ENCODE measurements around the gene AP1AR. TPM values are rescaled to one million over a fixed set of nuclear protein-coding genes. Genes with fewer than 3 reads are reported as not detected.

AP1AR gene
- polyA plus RNA-seq, 1 donor from 2014 or later: 143 TPM

DNA sequence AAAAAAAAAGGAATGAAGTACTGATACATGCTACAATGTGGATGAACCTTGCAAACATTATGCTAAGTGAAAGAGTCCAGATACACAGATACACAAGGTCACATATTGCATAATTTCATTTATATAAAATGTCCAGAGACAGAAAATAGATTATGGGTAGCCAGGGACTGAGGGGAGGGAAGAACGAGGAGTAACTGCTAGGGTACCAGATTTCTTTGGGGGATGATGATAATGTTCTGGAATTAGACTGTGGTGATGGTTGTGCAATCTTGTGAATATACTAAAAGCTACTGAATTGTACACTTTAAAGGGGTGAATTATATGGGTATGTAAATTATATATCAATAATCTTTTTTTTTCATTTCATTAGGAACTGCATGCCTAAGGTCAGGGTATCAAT is 20.8 kb upstream of the AP1AR start:
- H3K9me2 ChIP-seq (ENCODE audit: insufficient read depth, low read length): no peaks in the 10 kb centered on the region
- H3K27me3 ChIP-seq (ENCODE audit: insufficient read depth, low read depth, low read length): no peaks in the 10 kb centered on the region
- H3K4me2 ChIP-seq (ENCODE audit: low read length): no peak overlapping the region
- no peaks in the 10 kb centered on the region for H3K79me2 ChIP-seq (replicated peaks; ENCODE audit: insufficient read depth, low read length)
- H3K9me3 ChIP-seq (ENCODE audit: low read length): no peaks in the 10 kb centered on the region
- no peak overlapping the region for H3K4me3 ChIP-seq (ENCODE audit: low read length)
- H2AFZ ChIP-seq (ENCODE audit: low read depth, low read length): no peak overlapping the region
- no peaks in the 10 kb centered on the region for H3K36me3 ChIP-seq (ENCODE audit: insufficient read depth, low read length)
- no peaks in the 10 kb centered on the region for H3F3A ChIP-seq (ENCODE audit: insufficient read depth, low read length, poor library complexity, severe bottlenecking)
- no peaks in the 10 kb centered on the region for H4K20me1 ChIP-seq (ENCODE audit: insufficient read depth)
- no peak overlapping the region for H3K27ac ChIP-seq (ENCODE audit: low read length)
- H3K9ac ChIP-seq (ENCODE audit: low read length): no peak overlapping the region
- TF ChIP-seq MXI1 (conservative IDR thresholded peaks at IDR 0.05; ENCODE audit: poor library complexity, severe bottlenecking): no peak
- TF ChIP-seq, protein P1, sequence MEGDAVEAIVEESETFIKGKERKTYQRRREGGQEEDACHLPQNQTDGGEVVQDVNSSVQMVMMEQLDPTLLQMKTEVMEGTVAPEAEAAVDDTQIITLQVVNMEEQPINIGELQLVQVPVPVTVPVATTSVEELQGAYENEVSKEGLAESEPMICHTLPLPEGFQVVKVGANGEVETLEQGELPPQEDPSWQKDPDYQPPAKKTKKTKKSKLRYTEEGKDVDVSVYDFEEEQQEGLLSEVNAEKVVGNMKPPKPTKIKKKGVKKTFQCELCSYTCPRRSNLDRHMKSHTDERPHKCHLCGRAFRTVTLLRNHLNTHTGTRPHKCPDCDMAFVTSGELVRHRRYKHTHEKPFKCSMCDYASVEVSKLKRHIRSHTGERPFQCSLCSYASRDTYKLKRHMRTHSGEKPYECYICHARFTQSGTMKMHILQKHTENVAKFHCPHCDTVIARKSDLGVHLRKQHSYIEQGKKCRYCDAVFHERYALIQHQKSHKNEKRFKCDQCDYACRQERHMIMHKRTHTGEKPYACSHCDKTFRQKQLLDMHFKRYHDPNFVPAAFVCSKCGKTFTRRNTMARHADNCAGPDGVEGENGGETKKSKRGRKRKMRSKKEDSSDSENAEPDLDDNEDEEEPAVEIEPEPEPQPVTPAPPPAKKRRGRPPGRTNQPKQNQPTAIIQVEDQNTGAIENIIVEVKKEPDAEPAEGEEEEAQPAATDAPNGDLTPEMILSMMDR (IDR thresholded peaks at IDR 0.05; ENCODE audit: poor library complexity, severe bottlenecking): no peak
- TF ChIP-seq EP300 (conservative IDR thresholded peaks at IDR 0.05; ENCODE audit: poor library complexity, severe bottlenecking): no peak
- TF ChIP-seq EZH2 (IDR thresholded peaks at IDR 0.05; ENCODE audit: borderline replicate concordance, insufficient read depth, low read length, poor library complexity, severe bottlenecking): no peak
- TF ChIP-seq POLR2AphosphoS5 (IDR thresholded peaks at IDR 0.05): no peak
- TF ChIP-seq TAF1 (IDR thresholded peaks at IDR 0.05; ENCODE audit: low read depth): no peak
- TF ChIP-seq SMC3 (conservative IDR thresholded peaks at IDR 0.05; ENCODE audit: poor library complexity): no peak
- TF ChIP-seq, protein P2, sequence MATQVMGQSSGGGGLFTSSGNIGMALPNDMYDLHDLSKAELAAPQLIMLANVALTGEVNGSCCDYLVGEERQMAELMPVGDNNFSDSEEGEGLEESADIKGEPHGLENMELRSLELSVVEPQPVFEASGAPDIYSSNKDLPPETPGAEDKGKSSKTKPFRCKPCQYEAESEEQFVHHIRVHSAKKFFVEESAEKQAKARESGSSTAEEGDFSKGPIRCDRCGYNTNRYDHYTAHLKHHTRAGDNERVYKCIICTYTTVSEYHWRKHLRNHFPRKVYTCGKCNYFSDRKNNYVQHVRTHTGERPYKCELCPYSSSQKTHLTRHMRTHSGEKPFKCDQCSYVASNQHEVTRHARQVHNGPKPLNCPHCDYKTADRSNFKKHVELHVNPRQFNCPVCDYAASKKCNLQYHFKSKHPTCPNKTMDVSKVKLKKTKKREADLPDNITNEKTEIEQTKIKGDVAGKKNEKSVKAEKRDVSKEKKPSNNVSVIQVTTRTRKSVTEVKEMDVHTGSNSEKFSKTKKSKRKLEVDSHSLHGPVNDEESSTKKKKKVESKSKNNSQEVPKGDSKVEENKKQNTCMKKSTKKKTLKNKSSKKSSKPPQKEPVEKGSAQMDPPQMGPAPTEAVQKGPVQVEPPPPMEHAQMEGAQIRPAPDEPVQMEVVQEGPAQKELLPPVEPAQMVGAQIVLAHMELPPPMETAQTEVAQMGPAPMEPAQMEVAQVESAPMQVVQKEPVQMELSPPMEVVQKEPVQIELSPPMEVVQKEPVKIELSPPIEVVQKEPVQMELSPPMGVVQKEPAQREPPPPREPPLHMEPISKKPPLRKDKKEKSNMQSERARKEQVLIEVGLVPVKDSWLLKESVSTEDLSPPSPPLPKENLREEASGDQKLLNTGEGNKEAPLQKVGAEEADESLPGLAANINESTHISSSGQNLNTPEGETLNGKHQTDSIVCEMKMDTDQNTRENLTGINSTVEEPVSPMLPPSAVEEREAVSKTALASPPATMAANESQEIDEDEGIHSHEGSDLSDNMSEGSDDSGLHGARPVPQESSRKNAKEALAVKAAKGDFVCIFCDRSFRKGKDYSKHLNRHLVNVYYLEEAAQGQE (IDR thresholded peaks at IDR 0.05; ENCODE audit: borderline replicate concordance): no peak
- TF ChIP-seq RAD21 (conservative IDR thresholded peaks at IDR 0.05): no peak

DNA sequence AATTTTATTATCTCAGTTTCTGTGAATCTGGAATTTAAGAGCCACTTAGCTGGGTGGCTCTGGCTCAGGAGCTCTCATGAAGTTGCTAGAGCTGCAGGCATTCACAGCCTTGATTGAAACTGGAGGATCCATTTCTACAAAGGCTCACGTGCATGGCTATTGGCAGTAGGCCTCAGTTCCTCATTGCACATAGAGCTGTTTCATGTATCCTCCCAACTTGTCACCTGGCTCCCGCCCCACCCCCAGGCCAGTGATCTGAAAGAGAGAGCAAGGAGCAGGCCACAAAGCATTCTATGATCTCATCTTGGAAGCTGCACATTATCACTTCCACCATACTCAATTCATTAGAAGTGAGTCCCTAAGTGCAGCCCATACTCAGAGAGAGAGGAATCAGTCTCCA is 18.5 kb upstream of the AP1AR start:
- H3K27ac ChIP-seq (ENCODE audit: low read length): no peak overlapping the region
- H3K9ac ChIP-seq (ENCODE audit: low read length): no peak overlapping the region
- no peaks in the 10 kb centered on the region for H3K27me3 ChIP-seq (ENCODE audit: insufficient read depth, low read depth, low read length)
- no peaks in the 10 kb centered on the region for H3K9me3 ChIP-seq (ENCODE audit: low read length)
- H3K36me3 ChIP-seq (ENCODE audit: insufficient read depth, low read length): no peaks in the 10 kb centered on the region
- no peaks in the 10 kb centered on the region for H3K9me2 ChIP-seq (ENCODE audit: insufficient read depth, low read length)
- TF ChIP-seq, protein P1 (IDR thresholded peaks at IDR 0.05; ENCODE audit: poor library complexity, severe bottlenecking): no peak
- H3F3A ChIP-seq (ENCODE audit: insufficient read depth, low read length, poor library complexity, severe bottlenecking): no peaks in the 10 kb centered on the region
- no peak overlapping the region for H3K4me2 ChIP-seq (ENCODE audit: low read length)
- H3K79me2 ChIP-seq (replicated peaks; ENCODE audit: insufficient read depth, low read length): no peaks in the 10 kb centered on the region
- no peak overlapping the region for H2AFZ ChIP-seq (ENCODE audit: low read depth, low read length)
- H4K20me1 ChIP-seq (ENCODE audit: insufficient read depth): no peaks in the 10 kb centered on the region
- H3K4me3 ChIP-seq (ENCODE audit: low read length): no peak overlapping the region

Measured in neural cell (in vitro differentiated cells).